SKM-1 treated with dmso at 0.1 percent for 144 hours (cell line): Measurements from ENCODE around the gene SCP2D1.
"Not testable (repeated sequence)": the region's sequence is repeated elsewhere in the genome, so short reads cannot be mapped to it uniquely, and the experiment has no call there.

Source experiments
- DNase-seq: peaks from one replicate; lab custom pipeline; 2025; ENCODE audit not compliant: unreplicated experiment; lab: John Stamatoyannopoulos, UW

The SCP2D1 gene

DNA sequence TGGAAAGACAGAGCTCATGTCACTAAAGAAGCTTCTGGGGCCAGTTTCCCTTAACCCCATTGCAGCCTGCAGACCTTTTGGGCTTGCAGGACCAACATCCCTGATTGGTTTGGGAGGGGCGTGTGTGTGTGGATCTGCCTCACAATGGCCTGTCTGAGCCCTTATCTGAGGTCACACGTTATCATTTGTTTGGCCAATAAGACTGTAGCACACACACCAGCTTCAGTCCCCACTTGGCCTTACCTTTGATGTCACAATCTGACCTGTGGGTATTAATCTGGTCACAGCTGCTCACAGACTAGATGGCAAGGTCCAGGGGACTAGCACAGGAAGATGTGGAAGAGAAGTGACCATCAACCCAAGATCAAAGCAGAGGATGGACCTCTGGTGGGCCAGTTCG is at the start of gene SCP2D1:
Gene SCP2D1 (plus strand): TSS at position 301 of the 400 bp plus-strand sequence. CDS start 33 bp downstream, at position 334.
- no peak for DNase-seq

DNA sequence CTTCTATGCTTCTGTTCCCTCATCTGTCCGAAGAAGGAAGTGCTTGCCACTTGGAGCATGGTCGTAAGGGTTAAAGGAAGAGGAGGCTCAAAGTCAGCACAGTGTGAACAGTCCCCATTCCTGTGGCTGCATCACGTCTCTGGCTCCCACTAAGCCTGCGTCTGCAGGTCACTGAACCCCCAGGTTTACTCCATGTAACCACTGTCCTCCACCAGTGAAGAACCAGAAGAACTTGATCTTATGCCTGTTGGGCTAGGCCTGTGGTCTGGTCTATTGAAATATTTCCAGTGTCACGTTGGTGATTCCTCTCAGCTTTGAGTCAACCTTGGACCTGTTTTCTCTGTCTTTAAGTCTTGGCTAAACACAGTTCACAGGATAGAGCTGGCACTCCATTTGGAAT is 45.9 kb upstream of the SCP2D1 start:
- no peak for DNase-seq

GRCh38 chr20:18773566-18773965 is 40.0 kb upstream of the SCP2D1 start:
- DNase-seq = no peak

GRCh38 chr20:18774207-18774606 is 39.4 kb upstream of the SCP2D1 start:
- DNase-seq = no peak

DNA sequence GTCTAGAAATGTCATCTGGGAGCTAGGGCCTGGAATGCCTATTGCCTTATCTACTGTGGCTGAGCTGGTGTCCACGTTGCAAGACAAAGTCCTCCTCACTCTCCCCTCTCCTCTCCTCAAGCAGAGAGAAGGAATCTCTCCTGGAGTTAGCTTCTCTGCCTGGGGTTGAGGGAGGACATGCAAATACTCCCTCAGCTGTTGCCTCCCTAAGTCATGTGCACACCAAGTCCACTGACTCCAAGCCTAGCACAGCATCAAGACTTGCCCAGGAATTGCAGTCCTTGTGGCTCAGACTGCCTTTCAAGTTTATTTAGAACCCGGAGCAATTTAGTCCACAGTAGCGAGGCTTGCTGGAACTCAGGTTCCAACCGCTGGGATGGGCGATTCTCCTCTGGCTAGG is 38.0 kb upstream of the SCP2D1 start:
- no peak for DNase-seq

DNA sequence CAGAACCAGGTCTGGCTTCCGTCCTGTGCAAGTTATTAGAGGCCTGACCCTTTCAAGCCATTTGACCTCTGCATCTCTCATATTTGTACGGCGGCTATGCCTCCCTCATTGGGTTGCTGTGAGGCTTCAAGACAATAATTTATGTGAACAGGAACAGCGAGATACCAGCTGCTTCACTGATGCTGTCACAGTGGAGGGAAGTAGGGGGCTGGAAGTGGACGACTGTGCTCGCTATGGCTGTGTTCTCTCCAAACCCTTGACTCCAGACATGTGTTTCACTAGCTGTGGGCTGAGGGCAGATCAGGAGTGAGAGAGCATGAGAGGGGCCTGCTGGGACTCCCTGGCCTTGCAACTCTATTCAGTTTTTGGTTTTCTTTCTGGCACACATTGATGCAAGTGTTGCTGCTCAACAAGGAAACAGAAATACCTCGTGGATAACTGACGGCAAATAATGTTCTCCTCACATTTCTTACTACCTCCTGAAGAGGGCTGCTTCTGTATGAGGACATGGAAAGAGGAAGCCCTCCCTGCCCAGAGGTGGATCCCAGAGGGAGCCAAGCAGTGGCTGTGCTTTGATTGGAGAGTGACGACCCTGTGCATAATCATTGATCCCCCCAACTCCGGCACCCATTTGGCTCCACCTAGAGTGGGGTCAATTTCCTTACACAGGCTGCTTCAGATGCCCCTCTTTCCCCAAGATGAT is 34.7 kb upstream of the SCP2D1 start:
- no peak for DNase-seq

DNA sequence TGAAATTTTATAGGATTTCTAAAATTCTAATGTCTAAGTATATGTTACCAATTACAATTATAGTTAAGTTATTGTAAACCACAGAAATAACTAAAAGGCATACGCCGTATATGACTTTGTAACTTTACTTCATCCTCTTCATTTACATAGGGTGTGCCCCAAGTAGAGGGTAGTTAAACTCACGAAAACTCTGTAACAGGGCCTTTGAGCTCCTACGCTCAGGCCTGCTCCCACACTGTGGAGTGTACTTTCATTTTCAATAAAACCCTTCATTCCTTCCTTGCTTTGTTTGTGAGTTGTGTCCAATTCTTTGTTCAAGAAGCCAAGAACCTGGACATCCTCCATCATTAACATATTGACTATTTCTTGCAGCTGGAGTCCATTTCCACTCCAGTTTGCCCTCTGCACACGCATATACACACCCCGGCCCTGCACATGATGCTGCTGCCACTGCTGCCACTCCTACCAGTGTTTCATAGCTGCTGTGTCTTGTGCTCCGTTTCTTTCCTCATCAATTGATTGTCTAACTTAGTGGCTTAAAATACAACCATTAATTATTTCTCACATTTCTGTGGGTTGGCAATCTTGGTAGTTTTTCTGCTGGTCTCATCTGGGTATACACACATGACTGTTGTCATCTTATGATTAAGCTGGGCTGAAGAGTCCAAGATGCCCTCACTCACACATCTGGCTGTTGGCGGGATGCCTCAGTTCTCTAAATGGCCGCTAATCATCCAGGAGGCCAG is 33.0 kb upstream of the SCP2D1 start:
- DNase-seq = no peak

- no peak for DNase-seq
These were observed 32.1 kb upstream of the SCP2D1 start for GRCh38 chr20:18781509-18781908.

- no peak for DNase-seq
These were observed 30.1 kb upstream of the SCP2D1 start for GRCh38 chr20:18783385-18783959.

DNA sequence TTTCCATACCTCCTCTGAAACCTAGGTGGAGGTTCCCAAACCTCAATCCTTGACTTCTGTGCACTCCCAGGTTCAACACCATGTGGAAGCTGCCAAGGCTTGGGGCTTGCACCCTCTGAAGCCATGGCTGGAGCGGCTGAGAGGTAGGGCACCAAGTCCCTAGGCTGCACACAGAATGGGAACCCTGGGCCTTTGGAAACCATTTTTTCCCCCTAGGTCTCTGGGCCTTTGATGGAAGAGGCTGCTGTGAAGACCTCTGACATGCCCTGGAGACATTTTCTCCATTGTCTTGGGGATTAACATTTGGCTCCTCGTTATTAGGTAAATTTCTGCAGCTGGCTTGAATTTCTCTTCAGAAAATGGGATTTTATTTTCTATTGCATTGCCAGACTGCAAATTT is 26.5 kb upstream of the SCP2D1 start:
- DNase-seq = not testable (repeated sequence)

GRCh38 chr20:18788021-18788420 is 25.6 kb upstream of the SCP2D1 start:
- DNase-seq = no peak

- DNase-seq = no peak
These were observed 22.8 kb upstream of the SCP2D1 start for GRCh38 chr20:18790787-18791186.

GRCh38 chr20:18793625-18794427 is 19.8 kb upstream of the SCP2D1 start:
- DNase-seq = peak; percentile 59

DNA sequence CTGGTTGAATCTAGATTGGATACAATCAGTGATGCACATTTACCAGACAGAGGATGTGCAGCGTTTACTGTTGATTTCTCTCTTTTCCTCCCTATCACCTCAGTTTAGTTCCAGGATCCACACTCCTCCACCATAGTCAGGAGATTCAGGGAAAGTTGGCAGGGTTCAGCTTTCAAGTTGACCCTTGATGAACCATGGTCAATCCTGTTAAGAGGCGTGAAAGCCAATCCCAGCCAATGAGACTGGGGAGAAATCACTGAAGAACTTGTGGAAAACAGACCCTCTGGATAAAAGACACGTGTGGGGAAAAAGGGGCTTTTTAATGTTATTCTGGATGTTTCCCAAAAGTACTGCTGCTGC is 19.2 kb upstream of the SCP2D1 start:
- DNase-seq = no peak

GRCh38 chr20:18795366-18795765 is 18.2 kb upstream of the SCP2D1 start:
- no peak for DNase-seq

- no peak for DNase-seq
These were observed 17.2 kb upstream of the SCP2D1 start for GRCh38 chr20:18796282-18796833.

GRCh38 chr20:18801516-18801915 is 12.1 kb upstream of the SCP2D1 start:
- DNase-seq = no peak

- no peak for DNase-seq
These were observed 11.5 kb upstream of the SCP2D1 start for GRCh38 chr20:18802012-18802634.

DNA sequence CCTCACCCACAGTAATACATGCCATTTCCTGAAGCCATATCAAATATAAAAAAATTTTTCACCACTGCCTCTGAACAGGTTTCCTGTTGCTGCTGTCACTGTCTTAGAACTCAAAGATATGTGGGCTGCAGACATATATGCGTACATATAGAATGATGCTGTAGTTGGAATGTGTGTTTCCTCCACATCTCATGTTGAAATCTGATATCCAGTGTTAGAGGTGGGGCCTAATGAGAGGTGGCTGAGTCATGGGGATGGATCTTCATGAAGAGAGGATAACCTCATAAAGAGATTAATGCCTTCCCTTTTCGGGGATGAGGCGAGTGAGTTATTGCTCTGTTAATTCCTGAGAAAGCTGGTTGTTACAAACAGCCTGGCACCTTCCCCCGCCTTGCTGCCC is 7.7 kb upstream of the SCP2D1 start:
- DNase-seq = no peak

- no peak for DNase-seq
These were observed 4.9 kb upstream of the SCP2D1 start for GRCh38 chr20:18808712-18809111.

- DNase-seq = no peak
These were observed 2.4 kb upstream of the SCP2D1 start for GRCh38 chr20:18811186-18811585.
